Myometrial cell (primary cell): ENCODE results near the gene UBLCP1. TPM values are rescaled to one million over a fixed set of nuclear protein-coding genes. Genes with fewer than 3 reads are reported as not detected.

ENCODE experiments used
- total RNA-seq: library from RNA; depleted of rRNA; stranded (reverse); fragments of >200 nt; gene quantifications from 2 replicates; pipeline ENCODE4 v1.2.3, GENCODE V29; 2015

Gene UBLCP1
- 18.7 and 34.7 TPM in 2 replicates for total RNA-seq

GRCh38 chr5:159262859-159263568, at the start of gene UBLCP1:
Gene UBLCP1 (plus strand): TSS chr5:159263290. CDS start chr5:159268916, 5,626 bp downstream.

GRCh38 chr5:159330131-159330800, 67.2 kb downstream of the UBLCP1 start, which contains the start of gene IL12B:
Gene IL12B (minus strand): TSS chr5:159330487. CDS start chr5:159326782, 3,705 bp downstream.

Other genes with a start within 250 kb of the UBLCP1 start
- gene EBF1, start 163.4 kb upstream of the UBLCP1 start, total RNA-seq = 0.86 and 0.89 TPM in 2 replicates
- gene RNF145, start 53.7 kb upstream of the UBLCP1 start, total RNA-seq = 34.6 and 41.8 TPM in 2 replicates
- gene IL12B, start 67.2 kb downstream of the UBLCP1 start, total RNA-seq = not detected in 2 replicates